SK-N-MC (cell line): ENCODE data around the gene TTC34.

Experiments
- EZH2 ChIP-seq: fragments of 200-600 bp; sonication (generic); IDR thresholded peaks from one replicate; pipeline ENCODE4 v1.6.1; 2017; ENCODE audit warnings: antibody characterized with exemption
- POLR2AphosphoS5 ChIP-seq: IDR thresholded peaks from 2 replicates; pipeline ENCODE4 v1.6.1; 2012; ENCODE audit warnings: mild to moderate bottlenecking, low read depth, low read length, borderline replicate concordance

DNA sequence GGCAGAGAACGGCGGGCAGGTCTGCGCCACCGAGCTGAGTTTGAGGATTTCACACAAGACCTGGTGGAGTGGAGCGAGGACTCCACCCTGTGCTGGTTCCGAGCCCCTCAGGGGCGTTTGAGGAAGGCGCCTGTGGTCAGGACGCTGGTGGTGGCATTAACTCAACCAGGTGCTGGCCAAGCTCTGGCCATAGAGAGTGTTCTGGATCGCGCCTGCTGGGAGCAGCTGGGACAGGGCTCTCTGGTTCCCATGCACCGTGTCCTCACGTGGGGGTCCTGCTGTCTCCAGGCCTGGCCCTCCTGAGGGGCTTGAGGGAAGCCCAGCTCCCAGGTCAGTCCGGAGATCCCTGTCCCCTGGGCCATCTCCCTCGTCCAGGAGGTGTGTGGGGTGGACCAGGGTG is 24.8 kb upstream of the TTC34 start:
- TF ChIP-seq POLR2AphosphoS5 = no peak
- no peak for TF ChIP-seq EZH2
